Heart left ventricle (tissue), 16 donors: ENCODE results near the gene SCYGR4. TPM values are rescaled to one million over a fixed set of nuclear protein-coding genes. Genes with fewer than 3 reads are reported as not detected.
"Not testable (repeated sequence)": the region's sequence is repeated elsewhere in the genome, so short reads cannot be mapped to it uniquely, and the experiment has no call there.

Source experiments
- ATAC-seq, 4 donors: fragments of 200-7000 bp; cut with Tn5 transposase; one replicate each; pipeline ENCODE4 v1.9.1; 2020 to 2022; ENCODE audit warnings: moderate library complexity in 4 of 4, mild to moderate bottlenecking in 3 of 4, moderate number of reproducible peaks in 1 of 4
- DNase-seq, 5 donors: peaks; one replicate each; pipeline ENCODE4 v3.0.0-alpha.2; 2020
- H3K27ac ChIP-seq, 12 donors: fragments of 200-600 bp; sonication (generic) in 4 of 12; one replicate each; pipeline versions ENCODE4 v1.5.0 to v1.8.0; 2016 to 2022; ENCODE audit warnings: mild to moderate bottlenecking in 2 of 12
- H3K27me3 ChIP-seq, 9 donors: fragments of 200-600 bp; sonication (generic) in 2 of 9; one replicate each; pipeline versions ENCODE4 v1.5.1 to v1.8.0; 2016 to 2022; ENCODE audit warnings: mild to moderate bottlenecking in 3 of 9
- H3K36me3 ChIP-seq, 9 donors: fragments of 200-600 bp; sonication (generic) in 2 of 9; one replicate each; pipeline versions ENCODE4 v1.5.0 to v1.8.0; 2018 to 2022; ENCODE audit warnings: mild to moderate bottlenecking in 2 of 9
- H3K4me1 ChIP-seq, 12 donors: fragments of 200-600 bp; sonication (generic) in 4 of 12; one replicate each; pipeline versions ENCODE4 v1.5.0 to v1.8.0; 2016 to 2022; ENCODE audit warnings: mild to moderate bottlenecking in 3 of 12
- H3K4me3 ChIP-seq, 12 donors: fragments of 200-600 bp; sonication (generic) in 4 of 12; one replicate each; pipeline versions ENCODE4 v1.5.0 to v1.8.0; 2017 to 2022; ENCODE audit warnings: mild to moderate bottlenecking in 9 of 12, moderate library complexity in 4 of 12
- H3K9me3 ChIP-seq, 12 donors: fragments of 200-600 bp; sonication (generic) in 4 of 12; one replicate each; pipeline versions ENCODE4 v1.5.0 to v1.8.0; 2016 to 2022; ENCODE audit warnings: mild to moderate bottlenecking in 1 of 12
- CTCF ChIP-seq, 12 donors: fragments of 200-600 bp; sonication (generic) in 4 of 12; IDR thresholded peaks; one replicate each; pipeline versions ENCODE4 v1.5.0 to v1.8.0; 2018 to 2022; ENCODE audit warnings: antibody characterized with exemption in 12 of 12, mild to moderate bottlenecking in 5 of 12
- POLR2A ChIP-seq, 2 donors: fragments of 450-650 bp; IDR thresholded peaks; one replicate each; pipeline ENCODE4 v1.6.1; 2017; ENCODE audit warnings: antibody characterized with exemption in 2 of 2, mild to moderate bottlenecking in 2 of 2, moderate library complexity in 2 of 2
- WGBS, 4 donors: extraction: QIAGEN DNeasy Blood & Tissue Kit in 2 of 4; methylation state at CpG; one replicate each; pipeline versions ENCODE4 v1.1.5 to v1.1.7; 2013 to 2018; 5-methylcytosine and 5-hydroxymethylcytosine counted together
- intact Hi-C, 10 donors: fragments of 100-400 bp; cut with DNase I; formaldehyde crosslinking; loops; one replicate each; pipeline versions ENCODE4 v1.11.1 to v1.14.2; 2022
- polyA plus RNA-seq, 2 donors: library from polyadenylated mRNA; stranded (reverse); fragments of 200-250 nt; gene quantifications; one replicate each; pipeline ENCODE4 v1.2.3, GENCODE V29; 2013
- total RNA-seq, 9 donors: library from RNA; depleted of rRNA in 2 of 9; stranded (reverse); fragments of >200 nt in 2 of 9; fragmentation: NEBNext Ultra II Directional in 3 of 9; extraction: Animal tissue kit (Norgen Biotek cat#: 25700) in 3 of 9; gene quantifications; one replicate each; pipeline versions ENCODE4 v1.1.0 to v1.2.4, GENCODE V29; 2016 to 2023
- donor health status: ischemic (EF 13 %, LVEDD 7.1; RV severe dilation, severe dysfunction).
- donor health status: healthy with polysubstance abuse.
- donor health status: DM: no; HTN: yes; CAD: no.
- donor health status: DM: no; HTN: no; CAD: no.
- donor health status: ischemic (EF 25% LVEDD 6.9; RV normal size, moderate dysfunction).
- donor health status: ischemic (EF 25% LVEDD 5.7; RV mildly dilated, moderate dysfunction).
- donor health status: healthy.
- donor health status: DM: yes; HTN: yes; CAD: no.
- donor health status: ischemic (EF 35%, LVEDD 5.7; RV mildly dilated, moderate dysfunction).
- donor health status: nonischemic (EF 11% LVEDD 7.7; RV severe dilation, severe dysfunction).
- donor health status: DM: yes; HTN: yes; CAD: no.
- donor health status: PGD.
- donor health status: ischemic (EF 29% LVEDD 5.4; RV normal size, mild dysfunction).
- donor health status: nonischemic (EF 23%, LVEDD 6.1; RV moderate dilation, normal function).

The SCYGR4 gene
- total and polyA plus RNA-seq, 11 donors = not detected

- Histone ChIP-seq H3K4me1 (peaks cover 0 to 7% (median 0%) of the 10 kb centered on the region in 12 donors), H3K4me3 (no peak overlapping the region), H3K27ac (no peak overlapping the region), H3K27me3 (no peaks in the 10 kb centered on the region), H3K36me3 (no peaks in the 10 kb centered on the region), H3K9me3 (no peaks in the 10 kb centered on the region)
- 51 to 62% (median 52%) methylated on average over 3 of the region's 3 CpGs for WGBS, 4 donors
- no peak for TF ChIP-seq CTCF (IDR thresholded peaks at IDR 0.05)
- no peak for TF ChIP-seq POLR2A (IDR thresholded peaks at IDR 0.05)
- intact Hi-C loops = loop anchor here in 2 of 10 donors (5.0 to 10.0 kb wide), 2 partner anchors 100 to 197 kb away; no protein-coding TSS in a partner anchor
- no peak for ATAC-seq
- no peak for DNase-seq
Observed at GRCh38 chr2:227661827-227662226, 44.5 kb downstream of the SCYGR4 start.

DNA sequence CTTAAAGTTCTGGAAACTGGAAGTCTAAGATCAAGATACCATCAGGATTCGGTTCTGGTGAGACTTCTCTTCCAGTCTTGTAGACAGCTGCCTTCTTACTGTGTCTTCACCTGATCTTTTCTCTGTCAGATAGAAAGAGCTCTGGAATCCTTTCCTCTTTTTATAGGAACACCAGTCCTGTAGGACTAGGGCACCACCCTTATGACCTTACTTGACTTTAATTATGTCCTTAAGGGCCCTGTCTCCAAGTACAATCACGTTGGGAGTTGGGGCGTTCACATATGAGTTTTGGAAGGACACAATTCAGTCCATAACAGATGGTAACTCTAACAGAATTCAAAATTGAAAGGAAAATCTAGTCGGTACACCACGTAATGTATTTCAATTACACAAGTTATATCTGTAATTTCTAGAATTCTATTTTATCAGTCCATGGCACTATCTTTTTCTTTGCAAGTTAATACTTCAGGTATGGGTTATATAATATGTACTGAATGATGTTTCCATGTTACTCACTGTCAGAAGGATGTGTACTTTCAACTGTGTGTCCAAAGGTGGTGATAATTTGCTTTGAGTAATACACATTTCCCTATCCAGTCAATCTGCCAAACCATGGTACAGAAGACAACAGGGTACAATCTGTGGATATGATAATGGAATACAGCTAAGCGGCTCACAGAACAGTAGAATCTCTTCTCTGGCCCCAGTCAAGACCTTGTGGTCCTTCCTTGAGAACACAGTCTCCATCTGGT lies 48.1 kb downstream of the SCYGR4 start:
- TF ChIP-seq CTCF (IDR thresholded peaks at IDR 0.05) = no peak
- TF ChIP-seq POLR2A (IDR thresholded peaks at IDR 0.05) = no peak
- Histone ChIP-seq H3K4me1 (peaks cover 0 to 7% (median 0%) of the 10 kb centered on the region in 12 donors), H3K4me3 (no peak overlapping the region), H3K27ac (no peak overlapping the region), H3K9me3 (no peaks in the 10 kb centered on the region), H3K27me3 (no peaks in the 10 kb centered on the region), H3K36me3 (no peaks in the 10 kb centered on the region)
- intact Hi-C loops = loop anchor here in 1 of 10 donors (10.0 kb wide), 1 partner anchor 201 kb away; no protein-coding TSS in a partner anchor
- 76 to 85% (median 81%) methylated on average over 6 of the region's 6 CpGs for WGBS, 4 donors
- no peak for ATAC-seq
- DNase-seq = no peak

DNA sequence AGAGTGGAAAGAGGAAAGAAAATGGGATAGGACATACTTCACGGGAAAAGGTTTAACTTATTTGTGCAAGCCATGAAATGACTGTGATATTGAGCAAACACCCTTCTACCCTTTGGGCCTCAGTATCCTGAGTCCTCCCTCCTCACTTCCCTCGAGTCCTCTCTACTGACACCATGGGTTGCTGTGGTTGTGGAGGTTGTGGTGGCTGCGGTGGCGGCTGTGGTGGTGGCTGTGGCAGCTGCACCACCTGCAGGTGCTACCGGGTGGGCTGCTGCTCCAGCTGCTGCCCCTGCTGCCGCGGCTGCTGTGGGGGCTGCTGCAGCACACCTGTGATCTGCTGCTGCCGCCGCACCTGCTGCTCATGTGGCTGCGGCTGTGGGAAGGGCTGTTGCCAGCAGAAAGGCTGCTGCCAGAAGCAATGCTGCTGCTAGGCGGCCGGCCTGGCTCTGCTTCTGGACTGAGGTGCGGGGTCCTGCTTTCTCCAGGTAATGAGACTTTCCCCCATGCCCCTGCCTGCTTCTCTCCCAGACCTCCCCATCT lies 49.4 kb downstream of the SCYGR4 start, which contains the start of gene SCYGR5:
TSS of gene SCYGR5 (plus strand) at position 174 of the 540 bp plus-strand sequence. CDS start at position 174, 0 bp downstream.
- ATAC-seq, H3K27ac ChIP-seq, DNase-seq, H3K36me3 ChIP-seq, H3K27me3 ChIP-seq, H3K9me3 ChIP-seq, H3K4me3 ChIP-seq, H3K4me1 ChIP-seq: not testable (repeated sequence)
- intact Hi-C loops = loop anchor here in 1 of 10 donors (10.0 kb wide), 1 partner anchor 202 kb away; no protein-coding TSS in a partner anchor
- WGBS, 4 donors = 90 to 92% (median 91%) methylated on average over 11 to 13 of the region's 13 CpGs

Other genes starting within 250 kb of the SCYGR4 start
- gene TM4SF20, start 238.2 kb upstream of the SCYGR4 start, total RNA-seq = not detected
- gene TM4SF20, start 238.2 kb upstream of the SCYGR4 start, polyA plus RNA-seq = not detected
- not detected for gene SCYGR1, start 229.5 kb upstream of the SCYGR4 start, total RNA-seq
- gene SCYGR1, start 229.5 kb upstream of the SCYGR4 start, polyA plus RNA-seq = not detected
- gene AGFG1, start 145.3 kb upstream of the SCYGR4 start, total RNA-seq = 10 to 100 TPM; 48.4 to 92.1 (median 60.0) TPM
- 10 to 100 TPM; 12.0 to 63.6 TPM for gene AGFG1, start 145.3 kb upstream of the SCYGR4 start, polyA plus RNA-seq
- not detected for gene SCYGR2, start 18.6 kb upstream of the SCYGR4 start, total RNA-seq
- gene SCYGR2, start 18.6 kb upstream of the SCYGR4 start, polyA plus RNA-seq = not detected
- not detected for gene SCYGR3, start 2.7 kb upstream of the SCYGR4 start, total RNA-seq
- gene SCYGR3, start 2.7 kb upstream of the SCYGR4 start, polyA plus RNA-seq = not detected
- not detected for gene SCYGR5, start 49.3 kb downstream of the SCYGR4 start, total RNA-seq
- gene SCYGR5, start 49.3 kb downstream of the SCYGR4 start, polyA plus RNA-seq = not detected
- 10 to 100 TPM in 1 of 9 donors, 1 to 10 TPM in 2, under 1 TPM in 5, not detected in 1; 0.05 to 14.0 (median 0.78) TPM for gene SLC19A3, start 100.5 kb downstream of the SCYGR4 start, total RNA-seq
- gene SLC19A3, start 100.5 kb downstream of the SCYGR4 start, polyA plus RNA-seq = under 1 TPM; 0.40 to 0.91 TPM
- gene SCYGR6, start 107.3 kb downstream of the SCYGR4 start, total RNA-seq = not detected
- not detected for gene SCYGR6, start 107.3 kb downstream of the SCYGR4 start, polyA plus RNA-seq
- not detected for gene SCYGR7, start 110.8 kb downstream of the SCYGR4 start, total RNA-seq
- gene SCYGR7, start 110.8 kb downstream of the SCYGR4 start, polyA plus RNA-seq = not detected
- gene SCYGR8, start 128.4 kb downstream of the SCYGR4 start, total RNA-seq = not detected
- not detected for gene SCYGR8, start 128.4 kb downstream of the SCYGR4 start, polyA plus RNA-seq
- under 1 TPM in 1 of 9 donors, not detected in 8; 0.48 TPM for gene CCL20, start 196.3 kb downstream of the SCYGR4 start, total RNA-seq
- 1 to 10 TPM in 1 of 2 donors, not detected in 1; 1.1 TPM for gene CCL20, start 196.3 kb downstream of the SCYGR4 start, polyA plus RNA-seq